ENCODE results near the gene TLR3.
"Not testable (repeated sequence)": the region's sequence is repeated elsewhere in the genome, so short reads cannot be mapped to it uniquely, and the experiment has no call there.

TLR3 gene

GRCh38 chr4:186032259-186032658 is 36.7 kb upstream of the TLR3 start:
- ATAC-seq (ENCODE audit: insufficient read depth, low read depth) (no peak), DNase-seq (no peak)
- H2AFZ ChIP-seq (ENCODE audit: low read depth, low read length), result no peak overlapping the region
- no peaks in the 10 kb centered on the region for H3K79me2 ChIP-seq (ENCODE audit: insufficient read depth, low read length)
- no peak overlapping the region for H3K4me2 ChIP-seq (ENCODE audit: insufficient read depth, low read length)
- TF ChIP-seq CTCF (IDR thresholded peaks at IDR 0.05; ENCODE audit: borderline replicate concordance, extremely low read depth, low read length, poor library complexity, severe bottlenecking) (no peak), EZH2 (IDR thresholded peaks at IDR 0.05; ENCODE audit: borderline replicate concordance, low read depth, low read length, severe bottlenecking) (no peak)
- H3K36me3 ChIP-seq (ENCODE audit: insufficient read depth, low read length), result no peaks in the 10 kb centered on the region
- H3K9ac ChIP-seq (ENCODE audit: low read depth, low read length), result no peak overlapping the region
- peaks cover 7% of the 10 kb centered on the region for H3K9me3 ChIP-seq (ENCODE audit: insufficient read depth, low read length, severe bottlenecking)
- no peak overlapping the region for H3K4me3 ChIP-seq (ENCODE audit: low read depth in 1 of 2, low read length in 2 of 2)
- no peaks in the 10 kb centered on the region for H3K27me3 ChIP-seq (ENCODE audit: insufficient read depth, low read length, poor library complexity)
- no peaks in the 10 kb centered on the region for H3K4me1 ChIP-seq (ENCODE audit: insufficient read depth, low read length)
- H3K27ac ChIP-seq (ENCODE audit: low read length), result no peak overlapping the region
- H4K20me1 ChIP-seq (ENCODE audit: insufficient read depth, low read length), result no peaks in the 10 kb centered on the region

GRCh38 chr4:186033027-186033426 is 35.9 kb upstream of the TLR3 start:
- peaks cover 7% of the 10 kb centered on the region for H3K9me3 ChIP-seq (ENCODE audit: insufficient read depth, low read length, severe bottlenecking)
- DNase-seq, result no peak
- no peak for TF ChIP-seq EZH2 (IDR thresholded peaks at IDR 0.05; ENCODE audit: borderline replicate concordance, low read depth, low read length, severe bottlenecking)
- no peak for TF ChIP-seq CTCF (IDR thresholded peaks at IDR 0.05; ENCODE audit: borderline replicate concordance, extremely low read depth, low read length, poor library complexity, severe bottlenecking)

GRCh38 chr4:186034613-186035012 is 34.3 kb upstream of the TLR3 start:
- not testable (repeated sequence) for H3K79me2 ChIP-seq (ENCODE audit: insufficient read depth, low read length); H3K4me2 ChIP-seq (ENCODE audit: insufficient read depth, low read length); H3K9ac ChIP-seq (ENCODE audit: low read depth, low read length); H3K27ac ChIP-seq (ENCODE audit: low read length); ATAC-seq (ENCODE audit: insufficient read depth, low read depth); H3K4me1 ChIP-seq (ENCODE audit: insufficient read depth, low read length); DNase-seq; H2AFZ ChIP-seq (ENCODE audit: low read depth, low read length); H3K9me3 ChIP-seq (ENCODE audit: insufficient read depth, low read length, severe bottlenecking); H3K27me3 ChIP-seq (ENCODE audit: insufficient read depth, low read length, poor library complexity); H4K20me1 ChIP-seq (ENCODE audit: insufficient read depth, low read length); H3K4me3 ChIP-seq (ENCODE audit: low read depth in 1 of 2, low read length in 2 of 2); H3K36me3 ChIP-seq (ENCODE audit: insufficient read depth, low read length)

More at GRCh38 chr4:186033027-186033426, 35.9 kb upstream of the TLR3 start:
- Histone ChIP-seq H4K20me1 (ENCODE audit: insufficient read depth, low read length) (no peaks in the 10 kb centered on the region), H3K79me2 (ENCODE audit: insufficient read depth, low read length) (no peaks in the 10 kb centered on the region), H3K4me3 (ENCODE audit: low read depth in 1 of 2, low read length in 2 of 2) (no peak overlapping the region), H2AFZ (ENCODE audit: low read depth, low read length) (no peak overlapping the region), H3K27me3 (ENCODE audit: insufficient read depth, low read length, poor library complexity) (no peaks in the 10 kb centered on the region), H3K27ac (ENCODE audit: low read length) (no peak overlapping the region), H3K36me3 (ENCODE audit: insufficient read depth, low read length) (no peaks in the 10 kb centered on the region), H3K4me1 (ENCODE audit: insufficient read depth, low read length) (no peaks in the 10 kb centered on the region), H3K4me2 (ENCODE audit: insufficient read depth, low read length) (no peak overlapping the region), H3K9ac (ENCODE audit: low read depth, low read length) (no peak overlapping the region)
- ATAC-seq (ENCODE audit: insufficient read depth, low read depth), result no peak

- ATAC-seq (ENCODE audit: insufficient read depth, low read depth) (no peak), DNase-seq (no peak)
- no peak for TF ChIP-seq EZH2 (IDR thresholded peaks at IDR 0.05; ENCODE audit: borderline replicate concordance, low read depth, low read length, severe bottlenecking)
- TF ChIP-seq CTCF (IDR thresholded peaks at IDR 0.05; ENCODE audit: borderline replicate concordance, extremely low read depth, low read length, poor library complexity, severe bottlenecking), result no peak
- H3K9me3 ChIP-seq (ENCODE audit: insufficient read depth, low read length, severe bottlenecking), result peaks cover 7% of the 10 kb centered on the region
- H3K4me1 ChIP-seq (ENCODE audit: insufficient read depth, low read length), result no peaks in the 10 kb centered on the region
- H3K36me3 ChIP-seq (ENCODE audit: insufficient read depth, low read length), result no peaks in the 10 kb centered on the region
- no peaks in the 10 kb centered on the region for H3K79me2 ChIP-seq (ENCODE audit: insufficient read depth, low read length)
- no peak overlapping the region for H3K27ac ChIP-seq (ENCODE audit: low read length)
- H4K20me1 ChIP-seq (ENCODE audit: insufficient read depth, low read length), result no peaks in the 10 kb centered on the region
- no peaks in the 10 kb centered on the region for H3K27me3 ChIP-seq (ENCODE audit: insufficient read depth, low read length, poor library complexity)
- no peak overlapping the region for H3K4me3 ChIP-seq (ENCODE audit: low read depth in 1 of 2, low read length in 2 of 2)
- no peak overlapping the region for H3K9ac ChIP-seq (ENCODE audit: low read depth, low read length)
- H3K4me2 ChIP-seq (ENCODE audit: insufficient read depth, low read length), result no peak overlapping the region
- no peak overlapping the region for H2AFZ ChIP-seq (ENCODE audit: low read depth, low read length)
Observed at GRCh38 chr4:186036976-186037581, 31.9 kb upstream of the TLR3 start.

Measured in DND-41 (cell line).